HUES64 (cell line): ENCODE data around the gene UPF2.

Experiments
- H3K27ac ChIP-seq: 2 replicates; pipeline ENCODE4 v1.7.0; 2013; ENCODE audit warnings: low read depth, low read length, inconsistent platforms
- H3K27me3 ChIP-seq: 2 replicates; pipeline ENCODE4 v1.6.1; 2013; ENCODE audit warnings: mild to moderate bottlenecking, low read length; ENCODE audit not compliant: insufficient read depth
- H3K36me3 ChIP-seq: 2 replicates; pipeline ENCODE4 v1.6.1; 2013; ENCODE audit warnings: mild to moderate bottlenecking, low read length; ENCODE audit not compliant: insufficient read depth
- H3K4me1 ChIP-seq: 2 replicates; pipeline ENCODE4 v1.6.1; 2013; ENCODE audit warnings: mild to moderate bottlenecking, low read length, moderate library complexity; ENCODE audit not compliant: insufficient read depth
- H3K4me3 ChIP-seq: 2 replicates; pipeline ENCODE4 v1.5.1; 2013; ENCODE audit warnings: mild to moderate bottlenecking, low read length, moderate library complexity
- H3K9ac ChIP-seq: 2 replicates; pipeline ENCODE4 v1.6.1; 2013; ENCODE audit warnings: mild to moderate bottlenecking, low read depth, low read length
- H3K9me3 ChIP-seq: 2 replicates; pipeline ENCODE4 v1.6.1; 2013; ENCODE audit warnings: low read depth, low read length; ENCODE audit not compliant: insufficient read depth
- WGBS: fragments of 150-250, 120-280 bp; methylation state at CpG from one replicate; pipeline ENCODE4 v1.1.7; 2013; ENCODE audit warnings: missing lambda C conversion rate; 5-methylcytosine and 5-hydroxymethylcytosine counted together

UPF2 gene

DNA sequence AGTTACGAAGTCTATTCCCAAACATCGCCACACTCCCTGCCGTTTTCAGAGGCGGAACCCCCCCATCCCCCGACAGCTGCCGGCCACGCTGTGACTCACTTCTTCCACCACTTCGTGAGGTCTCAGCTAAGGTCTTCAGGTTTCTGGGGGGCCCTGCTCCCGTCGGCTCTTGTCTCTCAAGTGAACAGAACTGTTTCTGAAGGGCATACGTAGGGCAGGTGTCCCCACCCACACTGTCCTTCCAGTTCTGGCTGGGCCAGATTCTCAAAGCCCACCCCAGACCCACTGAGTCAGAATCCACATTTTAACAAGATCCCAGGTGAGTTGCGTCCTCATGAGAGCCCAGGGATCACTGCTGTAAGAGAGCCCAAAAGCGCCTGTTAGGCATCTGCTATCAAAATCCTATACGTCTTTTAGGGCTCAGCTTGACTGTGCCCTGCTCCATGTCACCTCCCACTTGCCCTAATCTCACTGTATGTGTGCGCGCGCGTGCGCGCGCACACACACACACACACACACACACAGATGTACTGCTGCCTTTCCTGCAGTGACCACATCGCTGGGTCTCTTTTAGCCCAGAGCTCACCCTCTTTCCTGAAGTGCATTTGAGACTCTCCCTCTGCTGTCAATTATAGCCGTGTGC, 140.7 kb downstream of the UPF2 start:
- peaks cover 9% of the 10 kb centered on the region; the same call in 1 of the 2 replicates for H3K4me1 ChIP-seq
- H3K27me3 ChIP-seq, result no peaks in the 10 kb centered on the region
- no peaks in the 10 kb centered on the region for H3K36me3 ChIP-seq
- H3K9ac ChIP-seq, result no peak overlapping the region
- no peak overlapping the region for H3K4me3 ChIP-seq
- no peaks in the 10 kb centered on the region for H3K9me3 ChIP-seq
- WGBS, result 79% methylated on average over 23 of the region's 23 CpGs
- H3K27ac ChIP-seq, result no peak overlapping the region

GRCh38 chr10:11901454-11901832, 141.2 kb downstream of the UPF2 start:
- Histone ChIP-seq H3K27ac (no peak overlapping the region), H3K4me3 (no peak overlapping the region), H3K4me1 (peaks cover 9% of the 10 kb centered on the region; the same call in 1 of the 2 replicates), H3K36me3 (no peaks in the 10 kb centered on the region), H3K27me3 (no peaks in the 10 kb centered on the region), H3K9me3 (no peaks in the 10 kb centered on the region), H3K9ac (no peak overlapping the region)
- 82% methylated on average over 7 of the region's 7 CpGs for WGBS

GRCh38 chr10:11901036-11901301, 141.6 kb downstream of the UPF2 start:
- Histone ChIP-seq H3K27me3 (no peaks in the 10 kb centered on the region), H3K36me3 (no peaks in the 10 kb centered on the region), H3K4me1 (peaks cover 9% of the 10 kb centered on the region; the same call in 1 of the 2 replicates), H3K9ac (no peak overlapping the region), H3K27ac (no peak overlapping the region), H3K9me3 (no peaks in the 10 kb centered on the region), H3K4me3 (no peak overlapping the region)
- 96% methylated on average over 6 of the region's 6 CpGs for WGBS

GRCh38 chr10:11899067-11899876, 143.3 kb downstream of the UPF2 start:
- H3K9ac ChIP-seq, result no peak overlapping the region
- peaks cover 9% of the 10 kb centered on the region; the same call in 1 of the 2 replicates for H3K4me1 ChIP-seq
- H3K27ac ChIP-seq, result no peak overlapping the region

DNA sequence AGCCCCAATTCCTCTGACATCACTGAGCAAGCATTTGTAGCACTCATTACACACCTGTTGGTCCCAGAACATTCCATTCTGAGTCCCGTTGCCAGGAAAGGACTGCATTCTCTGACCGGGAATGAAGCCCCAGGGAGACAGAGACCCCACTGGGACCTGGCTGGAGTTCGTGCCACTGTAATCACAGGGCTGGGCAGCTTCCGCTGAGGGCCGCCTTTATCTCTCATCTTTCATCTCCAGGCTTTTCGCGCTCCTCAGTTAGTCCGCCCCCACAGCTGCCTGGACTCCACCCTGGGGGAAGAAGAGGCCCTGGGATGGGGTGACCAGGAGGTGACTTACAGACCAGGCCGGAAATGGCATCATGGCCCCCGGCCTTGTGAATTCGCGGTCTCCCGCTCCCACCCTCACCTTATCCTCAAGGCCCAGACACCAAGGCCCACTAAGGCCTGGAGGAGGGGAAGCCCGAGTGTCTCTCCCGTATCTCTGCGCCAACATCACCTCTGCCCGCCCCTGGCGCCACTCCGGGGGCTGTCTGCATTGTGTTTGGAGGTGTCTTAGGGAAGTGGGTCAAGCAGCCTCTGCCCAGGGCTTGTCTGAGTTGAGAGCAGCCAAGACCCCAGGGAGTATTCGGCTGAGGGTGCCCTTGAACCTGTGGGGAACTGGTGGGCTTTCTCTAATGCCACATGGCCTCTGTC, 144.1 kb downstream of the UPF2 start:
- no peak overlapping the region for H3K4me3 ChIP-seq
- H3K9me3 ChIP-seq, result no peaks in the 10 kb centered on the region
- no peaks in the 10 kb centered on the region for H3K27me3 ChIP-seq
- no peak overlapping the region for H3K9ac ChIP-seq
- no peak overlapping the region for H3K27ac ChIP-seq
- H3K36me3 ChIP-seq, result no peaks in the 10 kb centered on the region
- H3K4me1 ChIP-seq, result peaks cover 9% of the 10 kb centered on the region; the same call in 1 of the 2 replicates
- 74% methylated on average over 20 of the region's 20 CpGs for WGBS

More at GRCh38 chr10:11899067-11899876, 143.3 kb downstream of the UPF2 start:
- H3K4me3 ChIP-seq, result no peak overlapping the region
- no peaks in the 10 kb centered on the region for H3K9me3 ChIP-seq
- WGBS, result 92% methylated on average over 28 of the region's 28 CpGs
- H3K36me3 ChIP-seq, result no peaks in the 10 kb centered on the region
- no peaks in the 10 kb centered on the region for H3K27me3 ChIP-seq

- Histone ChIP-seq H3K27me3 (no peaks in the 10 kb centered on the region), H3K27ac (no peak overlapping the region), H3K9ac (no peak overlapping the region), H3K36me3 (no peaks in the 10 kb centered on the region), H3K4me3 (no peak overlapping the region), H3K4me1 (peaks cover 9% of the 10 kb centered on the region; the same call in 1 of the 2 replicates), H3K9me3 (no peaks in the 10 kb centered on the region)
- WGBS, result 84% methylated on average over 2 of the region's 3 CpGs
Measured at GRCh38 chr10:11898033-11898371, 144.6 kb downstream of the UPF2 start.

- no peak overlapping the region for H3K27ac ChIP-seq
- 89% methylated on average over 5 of the region's 5 CpGs for WGBS
- no peak overlapping the region for H3K9ac ChIP-seq
Measured at GRCh38 chr10:11896549-11897200, 145.9 kb downstream of the UPF2 start.

DNA sequence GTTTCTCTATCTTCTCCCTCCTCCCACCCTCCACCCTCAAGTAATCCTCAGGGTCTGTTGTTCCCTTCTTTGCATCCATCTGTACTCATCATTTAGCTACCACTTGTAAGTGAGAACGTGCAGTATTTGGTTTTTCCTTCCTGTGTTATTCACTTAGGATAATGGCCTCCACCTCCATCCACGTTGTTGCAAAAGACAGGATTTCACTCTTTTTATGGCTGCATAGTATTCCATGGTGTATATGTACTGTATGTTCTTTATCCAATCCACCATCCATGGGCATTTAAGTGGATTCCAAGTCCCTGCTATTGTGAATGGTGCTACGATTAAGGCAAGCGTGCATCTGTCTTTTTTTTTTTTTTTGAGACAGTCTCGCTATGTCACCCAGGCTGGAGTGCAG, 147.0 kb downstream of the UPF2 start:
- Histone ChIP-seq H3K36me3 (no peaks in the 10 kb centered on the region), H3K9me3 (no peaks in the 10 kb centered on the region), H3K4me3 (no peak overlapping the region), H3K9ac (no peak overlapping the region), H3K27ac (no peak overlapping the region), H3K27me3 (no peaks in the 10 kb centered on the region), H3K4me1 (no peaks in the 10 kb centered on the region; the same call in 1 of the 2 replicates)
- 93% methylated on average over 5 of the region's 5 CpGs for WGBS

More at GRCh38 chr10:11896549-11897200, 145.9 kb downstream of the UPF2 start:
- Histone ChIP-seq H3K4me1 (peaks cover 7% of the 10 kb centered on the region; the same call in 1 of the 2 replicates), H3K27me3 (no peaks in the 10 kb centered on the region), H3K9me3 (no peaks in the 10 kb centered on the region), H3K4me3 (no peak overlapping the region), H3K36me3 (no peaks in the 10 kb centered on the region)

- WGBS, result 95% methylated on average over 11 of the region's 11 CpGs
Measured at GRCh38 chr10:11895108-11895466, 147.5 kb downstream of the UPF2 start.

GRCh38 chr10:11894381-11895107, 148.1 kb downstream of the UPF2 start:
- Histone ChIP-seq H3K9me3 (no peaks in the 10 kb centered on the region), H3K9ac (no peak overlapping the region), H3K27ac (no peak overlapping the region), H3K4me1 (no peaks in the 10 kb centered on the region; the same call in 1 of the 2 replicates), H3K36me3 (no peaks in the 10 kb centered on the region), H3K4me3 (no peak overlapping the region), H3K27me3 (no peaks in the 10 kb centered on the region)
- WGBS, result 91% methylated on average over 47 of the region's 47 CpGs

More at GRCh38 chr10:11895108-11895466, 147.5 kb downstream of the UPF2 start:
- Histone ChIP-seq H3K4me3 (no peak overlapping the region), H3K4me1 (no peaks in the 10 kb centered on the region; the same call in 1 of the 2 replicates), H3K9ac (no peak overlapping the region), H3K27me3 (no peaks in the 10 kb centered on the region), H3K27ac (no peak overlapping the region), H3K9me3 (no peaks in the 10 kb centered on the region), H3K36me3 (no peaks in the 10 kb centered on the region)
